HK-2 (cell line): ENCODE results near the gene CD84.
"Not testable (repeated sequence)": the region's sequence is repeated elsewhere in the genome, so short reads cannot be mapped to it uniquely, and the experiment has no call there.

ENCODE experiments used
- DNase-seq: peaks from one replicate; pipeline ENCODE4 v3.0.0-alpha.2; 2018; ENCODE audit not compliant: unreplicated experiment

Gene CD84

DNA sequence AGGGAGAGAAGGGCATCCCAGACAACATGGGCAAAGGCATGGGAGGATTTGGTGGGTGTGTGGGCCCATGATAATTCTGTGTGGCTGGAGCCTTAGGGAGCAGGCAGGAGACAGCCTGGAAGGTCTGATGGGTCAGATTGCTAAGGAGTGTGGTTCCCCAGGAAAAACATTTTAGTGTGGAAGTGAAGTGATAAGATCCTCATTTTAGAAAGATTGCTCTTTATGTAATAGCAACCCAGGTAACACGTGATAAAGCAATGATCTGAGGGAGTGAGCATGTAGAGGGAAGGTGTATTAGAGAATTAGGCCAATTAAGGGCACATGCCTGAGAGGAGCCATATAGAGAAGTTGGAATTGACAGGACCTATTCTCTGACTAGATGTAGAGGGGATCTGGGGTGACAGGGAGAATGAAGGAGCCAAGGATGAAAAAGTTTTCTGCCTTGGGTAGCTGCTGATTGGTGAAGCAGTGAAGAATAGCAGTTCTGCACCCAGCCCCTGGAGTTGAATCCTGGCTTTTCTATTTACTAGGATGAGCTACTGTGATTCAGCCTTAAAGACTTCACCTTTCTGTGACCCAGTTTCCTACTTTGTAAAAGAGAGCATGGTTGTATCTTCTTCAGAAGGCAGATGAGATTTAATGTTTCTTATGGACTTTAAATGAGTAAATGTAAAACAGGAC is 37.5 kb downstream of the CD84 start:
- no peak for DNase-seq

DNA sequence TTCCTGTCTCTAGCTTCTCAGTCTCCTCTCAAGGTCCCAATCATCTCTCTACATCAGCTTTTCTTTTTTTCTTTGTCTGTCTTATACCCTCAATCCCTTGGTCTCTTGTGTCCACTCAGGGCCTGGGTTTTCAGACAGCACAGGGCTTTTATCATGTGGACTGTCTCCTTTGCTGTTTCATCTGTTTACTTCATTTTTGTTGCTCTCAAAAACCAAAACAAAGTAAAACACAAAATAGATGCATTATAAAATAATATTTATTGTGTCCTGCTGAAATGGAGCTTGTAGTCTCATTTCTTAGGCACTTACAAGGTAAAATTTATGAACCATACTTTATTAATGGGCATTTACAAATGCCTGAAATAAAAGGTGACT is 38.5 kb downstream of the CD84 start:
- DNase-seq = no peak

DNA sequence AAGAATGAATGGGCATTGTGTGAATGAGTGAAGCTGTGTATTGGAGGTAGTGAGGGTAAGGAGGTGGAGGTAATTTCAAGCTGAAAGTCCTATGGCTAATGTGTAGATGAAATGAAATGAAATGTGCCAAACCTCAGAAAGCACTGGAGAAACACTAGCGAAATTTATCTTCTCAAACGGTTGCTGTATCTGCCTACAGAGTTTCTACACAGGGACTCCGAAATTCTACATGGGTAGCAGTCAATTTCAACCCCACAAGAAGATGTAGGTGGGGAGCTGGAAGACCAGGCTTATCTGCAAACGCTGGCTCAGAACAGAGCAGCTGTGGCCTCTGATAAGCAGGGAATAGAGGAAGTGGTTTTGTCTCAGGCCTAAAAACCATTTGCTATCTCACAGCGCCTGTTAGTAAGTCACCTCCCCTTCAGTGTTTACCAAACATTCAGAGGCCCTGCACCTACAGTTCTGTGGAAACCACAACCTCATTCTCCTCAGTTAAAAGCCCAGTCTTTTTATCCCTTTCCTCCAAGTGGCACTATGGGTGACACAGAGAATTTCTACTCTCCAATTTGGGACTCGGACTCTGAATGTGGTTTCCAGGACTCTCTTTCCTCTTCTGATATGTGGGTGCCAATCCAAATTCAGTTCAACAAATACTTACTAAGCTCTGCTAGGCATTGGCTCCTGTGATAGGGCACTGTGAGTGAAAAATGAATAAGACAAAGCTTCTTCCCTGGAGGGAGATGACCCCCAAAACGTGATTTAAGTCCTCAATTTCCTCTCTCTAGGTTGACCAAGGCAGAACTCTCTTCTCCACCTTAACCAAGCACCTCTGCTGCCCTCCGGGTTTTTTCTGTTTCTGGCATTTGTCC is 39.1 kb downstream of the CD84 start:
- DNase-seq = no peak

DNA sequence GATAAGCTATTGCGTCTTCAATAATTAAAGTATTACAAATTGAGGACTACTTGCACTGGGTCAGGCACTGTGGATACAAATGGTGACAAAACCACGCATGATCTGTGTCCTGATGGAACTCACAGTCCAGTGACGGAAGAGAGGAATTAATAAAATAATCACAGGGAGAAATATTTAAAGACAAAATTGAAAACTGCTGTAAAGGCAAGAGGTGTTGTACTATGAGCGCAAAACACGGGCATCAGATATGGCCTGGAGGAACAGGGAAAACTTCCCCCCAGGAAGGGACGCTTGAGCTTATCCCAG is 39.7 kb downstream of the CD84 start:
- DNase-seq = no peak

DNA sequence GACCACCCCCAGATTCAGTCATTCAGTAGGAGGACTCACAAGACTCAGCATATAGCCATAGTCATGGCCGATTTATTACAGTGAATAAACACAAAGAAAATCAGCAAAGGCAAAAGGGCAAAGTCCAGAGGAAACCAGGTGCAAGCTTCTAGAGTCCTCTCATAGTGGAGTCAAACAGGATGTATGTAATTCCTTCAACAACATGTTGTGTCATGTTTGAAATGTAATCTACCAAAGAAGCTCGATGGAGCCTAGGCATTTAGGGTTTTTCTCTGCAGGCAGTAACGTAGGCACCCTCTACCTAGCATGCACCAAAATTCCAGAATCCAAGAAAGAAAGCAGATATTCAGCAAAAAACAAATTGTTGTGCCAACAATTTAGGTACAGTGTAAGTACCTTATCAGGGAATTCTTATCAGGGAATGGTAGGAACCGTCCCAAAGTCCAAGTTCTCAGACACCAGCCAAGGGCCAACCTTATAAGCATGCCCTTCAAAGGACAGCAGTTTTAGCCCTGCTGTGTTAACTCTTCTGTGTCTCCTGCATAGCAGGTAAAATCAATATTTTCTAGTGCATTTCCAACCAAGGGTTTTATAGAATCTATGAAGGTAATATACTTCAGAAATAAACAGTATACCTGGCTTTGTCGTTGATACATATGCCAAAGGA is 40.2 kb downstream of the CD84 start:
- no peak for DNase-seq

DNA sequence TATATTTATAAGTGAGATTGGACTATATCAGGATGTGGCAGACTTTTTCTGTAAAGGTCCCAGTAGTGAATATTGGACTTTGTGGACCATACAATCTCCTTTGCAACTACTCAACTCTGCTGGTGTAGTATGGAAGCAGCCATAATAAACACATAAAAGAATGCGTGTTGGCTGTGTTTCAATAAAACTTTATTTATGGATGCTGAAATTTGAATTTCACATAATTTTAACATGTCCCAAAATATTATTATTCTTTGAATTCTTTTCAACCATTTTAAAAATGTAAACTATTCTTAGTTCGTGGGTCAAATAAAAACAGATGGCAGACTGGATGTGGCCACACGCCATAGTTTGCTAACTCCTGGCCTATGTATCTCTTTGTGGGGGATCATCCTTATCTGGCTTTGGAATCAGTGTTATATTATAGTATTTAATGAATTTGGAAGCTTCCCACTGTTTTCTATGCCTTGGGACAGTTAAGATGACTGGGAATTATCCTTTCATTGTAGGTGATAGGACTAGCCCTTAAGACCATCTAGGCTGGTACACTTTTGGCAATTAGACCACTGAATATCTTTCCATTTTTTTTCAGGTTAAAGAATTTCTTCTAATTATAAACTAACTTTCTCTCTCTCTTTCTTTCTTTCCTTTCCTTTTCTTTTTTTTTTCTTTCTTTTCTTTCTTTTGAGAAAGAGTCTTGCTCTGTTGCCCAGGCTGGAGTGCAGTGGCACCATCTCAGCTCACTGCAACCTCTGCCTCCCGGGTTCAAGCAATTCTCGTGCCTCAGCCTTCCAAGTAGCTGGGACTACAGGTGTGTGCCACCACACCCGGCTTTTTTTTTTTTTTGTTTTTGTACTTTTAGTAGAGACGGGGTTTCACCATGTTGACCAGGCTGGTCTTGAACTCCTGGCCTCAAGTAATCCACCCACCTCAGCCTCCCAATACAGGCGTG is 41.3 kb downstream of the CD84 start:
- no peak for DNase-seq

DNA sequence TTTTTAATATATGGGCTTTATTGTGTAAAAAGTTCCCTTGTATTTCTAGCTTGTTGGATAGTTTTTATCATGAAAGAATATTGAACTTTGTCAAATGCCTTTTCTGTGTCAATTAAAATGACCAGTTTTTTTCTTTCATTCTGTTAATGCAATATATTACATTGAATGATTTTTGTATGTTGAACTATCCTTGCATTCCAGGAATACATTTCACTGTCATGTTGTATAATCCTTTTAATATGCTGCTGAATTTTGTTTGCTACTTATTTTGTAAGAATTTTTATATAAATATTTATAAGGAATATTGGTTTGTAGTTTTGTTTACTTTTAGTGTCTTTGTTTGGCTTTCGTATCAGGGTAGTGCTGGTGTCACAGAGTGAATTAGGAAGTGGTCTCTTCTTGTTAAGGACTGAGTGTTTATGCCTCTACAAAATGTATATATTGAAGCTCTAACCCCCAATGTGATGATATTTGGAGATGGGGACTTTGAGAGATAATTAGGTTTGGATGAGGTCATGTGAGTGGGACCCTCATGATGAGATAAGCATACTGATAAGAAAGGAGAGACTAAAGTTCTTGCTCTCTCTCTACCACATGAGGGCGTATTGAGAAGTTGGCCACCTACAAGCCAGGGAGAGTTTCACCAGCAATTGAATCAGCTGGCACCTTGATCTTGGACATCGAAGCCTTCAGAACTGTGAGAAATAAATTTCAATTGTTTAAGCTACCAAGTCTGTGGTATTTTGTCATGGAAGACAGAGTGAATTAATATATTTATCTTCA is 44.3 kb downstream of the CD84 start:
- no peak for DNase-seq

DNA sequence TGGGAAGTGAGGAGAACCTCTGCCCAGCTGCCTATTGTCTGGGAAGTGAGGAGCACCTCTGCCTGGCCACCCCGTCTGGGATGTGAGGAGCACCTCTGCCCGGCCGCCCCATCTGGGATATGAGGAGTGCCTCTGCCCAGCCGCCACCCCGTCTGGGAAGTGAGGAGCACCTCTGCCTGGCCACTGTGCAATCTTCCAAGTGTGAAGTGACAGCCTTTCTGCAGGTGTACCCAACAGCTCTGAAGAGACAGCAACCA is 46.8 kb downstream of the CD84 start:
- DNase-seq = not testable (repeated sequence)

DNA sequence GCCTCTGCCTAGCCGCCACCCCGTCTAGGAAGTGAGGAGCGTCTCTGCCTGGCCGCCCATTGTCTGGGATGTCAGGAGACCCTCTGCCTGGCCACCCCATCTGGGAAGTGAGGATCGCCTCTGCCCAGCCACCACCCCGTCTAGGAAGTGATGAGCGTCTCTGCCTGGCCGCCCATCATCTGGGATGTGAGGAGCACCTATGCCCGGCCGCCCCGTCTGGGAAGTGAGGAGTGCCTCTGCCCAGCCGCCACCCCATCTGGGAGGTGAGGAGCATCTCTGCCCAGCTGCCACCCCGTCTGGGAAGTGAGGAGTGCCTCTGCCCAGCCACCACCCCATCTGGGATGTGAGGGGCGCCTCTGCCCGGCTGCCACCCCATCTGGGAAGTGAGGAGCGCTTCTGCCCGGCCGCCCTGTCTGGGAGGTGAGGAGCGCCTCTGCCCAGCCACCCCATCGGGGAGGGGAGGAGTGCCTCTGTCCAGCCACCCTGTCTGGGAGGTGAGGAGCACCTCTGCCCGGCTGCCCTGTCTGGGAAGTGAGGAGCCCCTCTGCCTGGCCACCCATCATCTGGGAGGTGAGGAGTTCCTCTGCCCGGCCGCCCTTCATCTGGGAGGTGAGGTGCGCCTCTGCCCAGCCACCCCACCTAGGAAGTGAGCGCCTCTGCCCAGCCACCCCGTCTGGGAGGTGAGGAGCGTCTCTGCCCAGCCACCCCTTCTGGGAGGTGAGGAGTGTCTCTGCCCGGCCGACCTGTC is 47.3 kb downstream of the CD84 start:
- not testable (repeated sequence) for DNase-seq

DNA sequence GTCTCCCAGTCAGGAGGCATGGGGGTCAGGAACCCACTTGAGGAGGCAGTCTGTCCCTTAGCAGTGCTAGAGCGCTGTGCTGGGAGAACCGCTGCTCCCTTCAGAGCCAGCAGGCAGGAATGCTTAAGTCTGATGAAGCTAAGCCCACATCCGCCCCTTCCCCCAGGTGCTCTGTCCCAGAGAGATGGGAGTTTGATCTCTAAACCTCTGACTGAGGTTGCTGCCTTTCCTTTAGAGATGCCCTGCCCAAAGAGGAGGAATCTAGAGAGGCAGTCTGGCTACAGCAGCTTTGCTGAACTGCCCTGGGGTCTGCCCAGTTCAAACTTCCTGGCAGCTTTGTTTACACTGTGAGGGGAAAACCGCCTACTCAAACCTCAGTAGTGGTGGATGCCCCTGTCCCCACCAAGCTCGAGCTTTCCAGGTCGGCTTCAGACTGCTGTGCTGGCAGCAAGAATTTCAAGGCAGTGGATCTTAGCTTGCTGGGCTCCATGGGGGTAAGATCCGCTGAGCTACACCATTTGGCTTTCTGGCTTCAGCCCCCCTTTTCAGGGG is 49.8 kb downstream of the CD84 start:
- not testable (repeated sequence) for DNase-seq

DNA sequence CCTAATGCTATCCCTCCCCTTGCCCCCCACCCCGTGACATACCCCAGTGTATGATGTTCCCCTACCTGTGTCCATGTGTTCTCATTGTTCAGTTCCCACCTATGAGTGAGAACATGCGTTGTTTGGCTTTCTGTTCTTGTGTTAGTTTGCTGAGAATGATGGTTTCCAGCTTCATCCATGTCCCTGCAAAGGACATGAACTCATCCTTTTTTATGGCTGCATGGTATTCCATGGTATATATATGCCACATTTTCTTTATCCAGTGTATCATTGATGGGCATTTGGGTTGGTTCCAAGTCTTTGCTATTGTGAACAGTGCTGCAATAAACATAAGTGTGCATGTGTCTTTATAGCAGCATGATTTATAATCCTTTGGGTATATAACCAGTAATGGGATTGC is 55.5 kb downstream of the CD84 start:
- DNase-seq = not testable (repeated sequence)

DNA sequence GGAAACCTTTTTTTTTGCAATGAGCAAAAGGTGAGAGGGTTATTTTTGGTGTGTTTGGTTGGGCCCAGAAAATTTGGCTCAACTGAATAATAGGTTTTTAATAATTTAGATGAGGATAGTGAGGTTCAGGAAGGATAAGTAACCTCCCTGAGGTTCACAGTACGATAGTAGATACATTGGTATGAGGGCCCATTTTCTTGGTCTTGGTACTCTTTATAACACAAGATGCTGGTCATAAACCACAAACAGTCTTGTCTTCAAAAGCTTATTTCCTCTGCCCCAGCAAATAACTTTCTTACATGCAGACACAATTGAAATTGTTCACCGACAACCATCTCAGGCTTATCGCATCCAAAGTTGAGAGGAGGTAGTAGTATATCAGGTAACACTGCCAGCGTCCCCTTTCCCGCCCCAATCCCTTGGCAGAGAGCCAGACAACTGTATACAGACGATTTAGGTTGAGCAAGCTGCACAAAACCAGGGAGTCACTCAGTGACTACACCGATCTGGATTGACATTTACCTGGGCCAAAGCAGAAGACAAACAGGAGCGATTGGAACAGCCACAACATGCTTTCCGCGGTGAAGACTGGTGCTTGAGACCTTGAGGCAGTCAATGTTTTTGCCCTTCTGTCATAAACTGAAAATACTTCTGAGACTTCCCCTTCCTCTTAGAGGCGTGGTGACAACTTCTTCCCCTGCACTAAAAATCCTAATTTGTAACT is 56.5 kb downstream of the CD84 start, which contains the start of gene SLAMF6:
Gene SLAMF6 (minus strand): TSS at position 634 of the 724 bp plus-strand sequence. CDS start 63 bp downstream, at position 571.
- DNase-seq = no peak

DNA sequence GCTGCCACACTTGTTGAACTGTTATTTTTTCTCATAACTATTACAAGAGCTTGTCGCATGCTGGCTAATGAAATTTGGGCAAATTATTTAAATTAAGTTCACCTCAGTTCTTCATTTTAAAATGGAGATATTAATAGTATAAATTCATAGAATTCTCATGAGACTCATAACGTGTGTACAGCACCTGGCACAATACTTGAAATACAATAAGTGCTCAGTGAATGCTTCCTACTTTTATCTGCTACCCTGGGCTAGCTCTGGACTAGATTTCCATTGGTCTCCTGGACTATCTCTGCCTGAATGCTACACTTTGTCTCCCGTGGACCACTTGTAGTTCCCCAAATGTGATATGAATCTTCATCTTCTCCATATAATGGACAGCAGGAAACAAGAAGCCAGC is 57.2 kb downstream of the CD84 start:
- no peak for DNase-seq

DNA sequence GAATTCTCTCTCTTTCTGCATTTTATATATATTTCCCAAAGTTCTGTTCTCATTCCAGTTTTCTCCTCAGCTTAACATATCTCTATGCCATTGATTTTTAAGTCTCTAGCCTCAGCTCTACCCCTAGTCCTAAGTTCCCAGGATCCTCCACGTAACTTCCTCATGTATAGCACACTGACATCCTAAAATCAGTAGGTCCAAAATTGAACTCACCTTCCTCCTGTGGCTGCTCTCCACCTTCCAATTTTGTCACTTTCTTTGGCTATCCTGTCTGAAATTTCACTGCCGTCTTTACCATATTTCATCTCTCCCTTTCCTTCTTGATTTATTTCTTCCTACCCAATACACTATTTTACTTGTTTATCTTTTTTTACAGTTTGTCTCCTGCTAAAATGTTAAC is 57.7 kb downstream of the CD84 start:
- DNase-seq = no peak

DNA sequence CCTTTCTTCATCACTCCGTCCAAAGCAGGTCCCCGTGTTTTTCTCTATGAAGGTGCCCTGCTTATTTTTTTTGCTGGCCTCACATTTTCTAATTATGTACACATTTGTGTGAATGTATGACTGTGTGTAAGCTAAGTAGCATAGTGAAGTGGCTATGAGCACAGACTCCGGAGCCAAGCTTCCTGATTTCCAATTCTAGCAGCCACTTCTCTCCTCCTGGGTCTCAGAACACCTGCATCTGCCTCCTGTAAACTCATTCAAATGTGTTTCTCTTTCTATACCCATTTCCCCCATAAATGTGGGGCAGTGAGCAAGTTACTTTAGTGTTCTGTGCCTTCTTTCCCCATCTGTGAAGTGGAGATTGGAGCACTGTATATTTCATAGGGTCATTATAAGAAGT is 58.3 kb downstream of the CD84 start:
- DNase-seq = no peak

DNA sequence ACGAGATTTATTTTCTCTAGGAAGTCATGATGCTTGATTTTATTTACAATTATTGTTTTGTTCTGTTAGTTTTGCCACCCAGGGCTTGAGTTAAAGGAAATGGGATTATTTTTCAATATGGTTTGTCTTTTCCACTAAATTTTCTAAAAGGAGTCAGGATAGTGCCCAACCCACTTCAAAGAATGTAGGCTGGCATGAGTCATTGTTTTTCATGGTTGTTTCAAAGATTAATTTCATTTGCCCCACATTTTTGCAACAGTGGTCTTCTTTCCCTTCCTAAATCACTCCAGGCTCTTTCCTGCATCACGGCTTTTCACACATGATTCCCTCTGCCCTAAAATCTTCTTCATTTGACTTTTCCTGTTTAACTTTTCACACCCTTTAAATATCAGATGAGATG is 58.7 kb downstream of the CD84 start:
- DNase-seq = no peak

DNA sequence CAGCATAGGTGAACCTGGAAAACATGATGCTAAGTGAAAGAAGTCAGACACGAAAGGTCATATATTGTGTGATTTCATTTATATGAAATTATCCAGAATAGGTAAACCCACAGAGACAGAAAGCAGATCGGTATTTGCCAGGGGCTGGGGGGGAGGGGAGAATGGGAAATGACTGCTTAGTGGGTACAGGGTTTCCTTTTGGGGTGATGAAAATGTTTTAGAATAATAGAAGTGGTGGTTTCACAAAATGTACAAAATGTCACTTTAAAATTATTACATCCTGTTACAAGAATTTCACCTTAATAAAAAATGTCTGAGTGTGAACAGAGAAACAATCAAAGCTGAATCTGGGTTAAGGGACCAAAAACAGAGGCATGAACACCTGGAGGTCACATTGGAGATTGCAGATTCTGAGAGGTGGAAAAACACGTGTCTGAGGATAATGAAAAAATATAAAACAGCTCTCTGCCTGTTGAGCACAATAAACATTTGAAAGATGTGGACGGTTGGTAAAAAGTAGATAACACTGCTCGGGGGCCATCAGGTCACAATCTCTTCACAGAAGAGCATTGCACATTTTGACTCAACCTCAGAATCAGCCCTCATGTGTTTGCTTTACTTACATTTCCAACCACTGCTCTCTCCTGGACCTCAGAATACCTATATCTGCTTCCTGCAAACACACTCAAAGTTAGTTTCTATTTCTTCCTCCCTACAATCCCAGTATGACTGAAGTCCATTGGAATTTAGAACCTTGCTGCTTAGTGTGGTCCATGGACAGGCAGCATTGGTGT is 59.5 kb downstream of the CD84 start:
- no peak for DNase-seq

DNA sequence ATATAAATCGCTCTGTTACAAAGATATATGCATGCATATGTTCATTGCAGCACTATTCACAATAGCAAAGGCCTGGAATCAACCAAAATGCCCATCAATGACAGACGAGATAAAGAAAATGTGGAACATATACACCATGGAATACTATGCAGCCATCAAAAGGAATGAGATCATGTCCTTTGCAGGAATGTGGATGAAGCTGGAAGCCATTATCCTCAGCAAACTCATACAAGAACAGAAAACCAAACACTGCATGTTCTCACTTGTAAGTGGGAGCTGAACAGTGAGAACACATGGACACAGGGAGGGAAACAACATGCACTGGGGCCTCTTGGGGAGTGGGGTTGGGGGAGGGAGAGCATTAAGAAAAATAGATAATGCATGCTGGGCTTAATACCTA is 61.8 kb downstream of the CD84 start:
- DNase-seq = not testable (repeated sequence)

DNA sequence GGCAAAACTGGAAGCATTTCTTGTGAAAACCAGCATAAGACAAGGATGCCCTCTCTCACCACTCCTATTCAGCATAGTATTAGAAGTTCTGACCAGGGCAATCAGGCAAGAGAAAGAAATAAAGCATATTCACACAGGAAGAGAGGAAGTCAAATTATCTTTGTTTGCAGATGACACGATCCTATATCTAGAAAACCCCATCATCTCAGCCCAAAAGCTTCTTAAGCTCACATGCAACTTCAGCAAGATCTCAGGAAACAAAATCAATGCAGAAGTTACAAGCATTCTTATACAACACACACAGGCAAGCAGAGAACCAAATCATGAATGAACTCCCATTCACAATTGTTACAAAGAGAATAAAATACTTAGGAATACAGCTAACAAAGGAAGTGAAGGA is 63.4 kb downstream of the CD84 start:
- DNase-seq = not testable (repeated sequence)
